Measurements from ENCODE around the gene VSTM4. TPM values are rescaled to one million over a fixed set of nuclear protein-coding genes. Genes with fewer than 3 reads are reported as not detected.

Gene VSTM4
- total RNA-seq, 1 donor from 2014 or later, result 0.50 TPM

GRCh38 chr10:49081547-49082275, 33.6 kb downstream of the VSTM4 start:
- no peaks in the 10 kb centered on the region for H3K27me3 ChIP-seq (ENCODE audit: control insufficient read depth, insufficient read depth, low read length)
- no peaks in the 10 kb centered on the region for H3K36me3 ChIP-seq (ENCODE audit: control insufficient read depth, insufficient read depth, low read length)
- TF ChIP-seq, protein P1, sequence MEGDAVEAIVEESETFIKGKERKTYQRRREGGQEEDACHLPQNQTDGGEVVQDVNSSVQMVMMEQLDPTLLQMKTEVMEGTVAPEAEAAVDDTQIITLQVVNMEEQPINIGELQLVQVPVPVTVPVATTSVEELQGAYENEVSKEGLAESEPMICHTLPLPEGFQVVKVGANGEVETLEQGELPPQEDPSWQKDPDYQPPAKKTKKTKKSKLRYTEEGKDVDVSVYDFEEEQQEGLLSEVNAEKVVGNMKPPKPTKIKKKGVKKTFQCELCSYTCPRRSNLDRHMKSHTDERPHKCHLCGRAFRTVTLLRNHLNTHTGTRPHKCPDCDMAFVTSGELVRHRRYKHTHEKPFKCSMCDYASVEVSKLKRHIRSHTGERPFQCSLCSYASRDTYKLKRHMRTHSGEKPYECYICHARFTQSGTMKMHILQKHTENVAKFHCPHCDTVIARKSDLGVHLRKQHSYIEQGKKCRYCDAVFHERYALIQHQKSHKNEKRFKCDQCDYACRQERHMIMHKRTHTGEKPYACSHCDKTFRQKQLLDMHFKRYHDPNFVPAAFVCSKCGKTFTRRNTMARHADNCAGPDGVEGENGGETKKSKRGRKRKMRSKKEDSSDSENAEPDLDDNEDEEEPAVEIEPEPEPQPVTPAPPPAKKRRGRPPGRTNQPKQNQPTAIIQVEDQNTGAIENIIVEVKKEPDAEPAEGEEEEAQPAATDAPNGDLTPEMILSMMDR (IDR thresholded peaks at IDR 0.05; ENCODE audit: insufficient read depth, low read length, poor library complexity, severe bottlenecking), result no peak
- H3K4me3 ChIP-seq (ENCODE audit: low read depth, low read length), result no peak overlapping the region
- no peak for DNase-seq (ENCODE audit: low read depth)

GRCh38 chr10:49080965-49081364, 34.4 kb downstream of the VSTM4 start:
- H3K36me3 ChIP-seq (ENCODE audit: control insufficient read depth, insufficient read depth, low read length), result no peaks in the 10 kb centered on the region
- TF ChIP-seq, protein P1 (IDR thresholded peaks at IDR 0.05; ENCODE audit: insufficient read depth, low read length, poor library complexity, severe bottlenecking), result no peak
- no peak for DNase-seq (ENCODE audit: low read depth)
- H3K27me3 ChIP-seq (ENCODE audit: control insufficient read depth, insufficient read depth, low read length), result no peaks in the 10 kb centered on the region
- no peak overlapping the region for H3K4me3 ChIP-seq (ENCODE audit: low read depth, low read length)

DNA sequence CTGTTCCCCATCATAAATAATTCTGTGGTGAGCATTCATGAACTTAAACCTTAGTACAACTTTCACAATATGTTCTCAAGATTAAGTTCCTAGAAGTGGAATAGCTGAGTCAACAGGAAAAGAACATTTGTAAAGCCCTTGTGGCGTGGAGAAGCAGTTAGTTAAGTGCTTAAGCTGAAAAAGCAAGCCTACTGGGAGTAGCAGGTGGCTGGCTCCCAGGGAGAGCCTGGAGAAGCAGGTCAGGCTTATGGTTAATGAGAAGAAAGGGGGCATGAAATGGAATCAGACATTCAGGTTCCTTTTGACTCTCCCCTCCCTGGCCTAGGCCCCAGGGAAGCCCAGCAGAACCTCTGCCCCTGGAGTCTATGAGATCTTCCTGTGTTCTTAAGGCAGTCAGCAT, 35.3 kb downstream of the VSTM4 start:
- no peaks in the 10 kb centered on the region for H3K27me3 ChIP-seq (ENCODE audit: control insufficient read depth, insufficient read depth, low read length)
- DNase-seq (ENCODE audit: low read depth), result no peak
- no peak overlapping the region for H3K4me3 ChIP-seq (ENCODE audit: low read depth, low read length)
- TF ChIP-seq, protein P1 (IDR thresholded peaks at IDR 0.05; ENCODE audit: insufficient read depth, low read length, poor library complexity, severe bottlenecking), result no peak
- no peaks in the 10 kb centered on the region for H3K36me3 ChIP-seq (ENCODE audit: control insufficient read depth, insufficient read depth, low read length)

DNA sequence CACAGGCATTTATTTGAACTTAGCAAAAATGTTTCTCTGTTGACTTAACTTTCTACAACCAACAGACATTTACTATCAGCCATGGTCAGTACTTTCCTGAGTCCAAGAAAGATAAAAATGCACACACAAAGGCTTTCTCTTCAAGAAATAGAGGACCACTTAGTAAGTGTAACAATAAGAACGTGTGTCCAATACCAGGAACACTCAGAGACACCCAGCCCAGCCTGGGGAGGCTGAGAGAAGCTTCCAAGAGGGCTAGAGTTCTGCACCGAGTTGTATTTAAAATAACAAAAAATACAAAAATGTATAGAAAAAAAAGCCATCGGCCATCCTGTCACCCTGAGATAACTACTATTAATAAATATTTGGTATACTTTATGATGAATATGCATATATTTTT, 35.8 kb downstream of the VSTM4 start:
- DNase-seq (ENCODE audit: low read depth), result no peak
- no peaks in the 10 kb centered on the region for H3K36me3 ChIP-seq (ENCODE audit: control insufficient read depth, insufficient read depth, low read length)
- no peaks in the 10 kb centered on the region for H3K27me3 ChIP-seq (ENCODE audit: control insufficient read depth, insufficient read depth, low read length)
- no peak overlapping the region for H3K4me3 ChIP-seq (ENCODE audit: low read depth, low read length)
- TF ChIP-seq, protein P1 (IDR thresholded peaks at IDR 0.05; ENCODE audit: insufficient read depth, low read length, poor library complexity, severe bottlenecking), result no peak

DNA sequence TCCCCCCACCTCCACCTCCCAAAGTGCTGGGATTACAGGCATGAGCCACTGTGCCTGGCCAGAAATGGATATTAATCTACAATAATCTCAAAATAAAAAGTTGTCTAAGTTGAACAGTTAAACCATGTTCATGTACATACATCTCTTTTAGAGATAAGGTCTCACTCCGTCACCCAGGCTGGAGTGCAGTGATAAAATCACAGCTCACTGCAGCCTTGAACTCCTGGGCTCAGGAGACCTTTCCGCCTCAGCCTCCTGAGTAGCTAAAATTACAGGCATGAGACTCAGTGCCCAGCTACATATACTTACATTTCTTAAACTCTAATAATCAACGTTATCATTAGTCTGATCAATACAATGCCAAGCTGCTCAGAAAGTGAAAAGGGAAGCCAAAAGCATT, 36.2 kb downstream of the VSTM4 start:
- Histone ChIP-seq H3K4me3 (ENCODE audit: low read depth, low read length) (no peak overlapping the region), H3K27me3 (ENCODE audit: control insufficient read depth, insufficient read depth, low read length) (no peaks in the 10 kb centered on the region), H3K36me3 (ENCODE audit: control insufficient read depth, insufficient read depth, low read length) (no peaks in the 10 kb centered on the region)
- TF ChIP-seq, protein P1 (IDR thresholded peaks at IDR 0.05; ENCODE audit: insufficient read depth, low read length, poor library complexity, severe bottlenecking), result no peak
- no peak for DNase-seq (ENCODE audit: low read depth)

DNA sequence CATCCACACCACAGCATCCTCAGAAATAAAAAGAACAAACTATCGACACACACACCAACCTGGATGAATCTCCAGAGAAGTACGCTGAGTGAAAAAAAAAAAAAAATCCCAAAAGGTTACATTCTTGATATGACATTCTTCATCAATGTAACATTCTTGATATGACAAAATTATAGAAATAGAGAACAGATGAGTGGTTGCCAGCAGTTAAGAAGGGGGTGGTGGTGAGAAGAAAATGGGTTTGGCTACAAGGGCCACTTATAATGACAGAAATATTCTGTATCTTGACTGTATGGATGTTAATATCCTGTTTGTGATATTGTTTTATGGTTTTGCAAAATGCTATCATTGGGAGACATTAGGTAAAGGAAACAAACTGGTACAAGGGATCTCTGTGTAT, 36.9 kb downstream of the VSTM4 start:
- Histone ChIP-seq H3K36me3 (ENCODE audit: control insufficient read depth, insufficient read depth, low read length) (no peaks in the 10 kb centered on the region), H3K27me3 (ENCODE audit: control insufficient read depth, insufficient read depth, low read length) (no peaks in the 10 kb centered on the region), H3K4me3 (ENCODE audit: low read depth, low read length) (no peak overlapping the region)
- TF ChIP-seq, protein P1 (IDR thresholded peaks at IDR 0.05; ENCODE audit: insufficient read depth, low read length, poor library complexity, severe bottlenecking), result no peak
- DNase-seq (ENCODE audit: low read depth), result no peak
